ENCODE measurements around the gene PARD3B.

- TF ChIP-seq CTCF (conservative IDR thresholded peaks at IDR 0.05; ENCODE audit: low read depth in 2 of 2) (no peak), POLR2AphosphoS5 (IDR thresholded peaks at IDR 0.05; ENCODE audit: low read depth) (no peak), REST (IDR thresholded peaks at IDR 0.05; ENCODE audit: unreplicated experiment) (no peak), EZH2 (IDR thresholded peaks at IDR 0.05; ENCODE audit: low read depth, unreplicated experiment) (no peak), EZH2phosphoT487 (IDR thresholded peaks at IDR 0.05; ENCODE audit: unreplicated experiment) (no peak), JUNB (IDR thresholded peaks at IDR 0.05; ENCODE audit: unreplicated experiment) (no peak), CREB1 (CRISPR knock-in tag; IDR thresholded peaks at IDR 0.05; ENCODE audit: low read depth) (no peak), ETS1 (IDR thresholded peaks at IDR 0.05) (no peak), ZNF114 (CRISPR knock-in tag; IDR thresholded peaks at IDR 0.05) (no peak), NANOG (IDR thresholded peaks at IDR 0.05; ENCODE audit: borderline replicate concordance) (no peak), ZNF331 (CRISPR knock-in tag; IDR thresholded peaks at IDR 0.05; ENCODE audit: low read depth) (no peak), STAT1 (IDR thresholded peaks at IDR 0.05; ENCODE audit: unreplicated experiment) (no peak), ZNF462 (CRISPR knock-in tag; IDR thresholded peaks at IDR 0.05) (no peak)
Measured at GRCh38 chr2:205409411-205409810, 864.1 kb downstream of the PARD3B start.
